GM21526 (cell line): ENCODE data around the gene TFG.

Experiments
- ATAC-seq: cut with Tn5 transposase; IDR thresholded peaks from one replicate; pipeline ENCODE4 v1.9.1; 2021; ENCODE audit warnings: moderate library complexity; ENCODE audit not compliant: unreplicated experiment, low FRiP score

TFG gene

GRCh38 chr3:100783619-100784018 lies 74.3 kb downstream of the TFG start:
- ATAC-seq: no peak

GRCh38 chr3:100789579-100789978 lies 80.3 kb downstream of the TFG start:
- ATAC-seq: no peak

- ATAC-seq: no peak
Observed at GRCh38 chr3:100796556-100796955, 87.3 kb downstream of the TFG start.

DNA sequence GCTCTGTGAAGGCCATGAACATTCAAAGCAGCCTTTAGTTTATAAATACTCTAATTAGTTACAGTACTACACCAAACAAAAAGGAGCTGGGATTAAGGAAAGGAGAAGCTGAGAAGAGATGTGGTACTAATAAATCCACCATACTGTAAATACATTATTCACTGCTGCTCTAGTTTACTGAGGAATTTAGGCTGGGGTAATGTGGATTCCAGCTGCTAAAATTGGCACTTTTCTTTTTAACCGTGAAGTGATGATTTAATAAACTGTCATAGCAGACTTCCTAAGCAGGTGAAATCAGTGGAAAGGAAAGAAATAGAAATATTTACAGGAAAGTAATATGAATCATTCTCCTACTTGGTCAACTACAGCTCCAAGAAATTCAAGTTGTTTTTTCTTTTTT lies 88.7 kb downstream of the TFG start:
- no peak for ATAC-seq
